HG03064 (cell line): ENCODE measurements around the gene SPATA1.
"Not testable (repeated sequence)": the region's sequence is repeated elsewhere in the genome, so short reads cannot be mapped to it uniquely, and the experiment has no call there.

ENCODE experiments used
- ATAC-seq: cut with Tn5 transposase; IDR thresholded peaks from one replicate; pipeline ENCODE4 v1.9.1; 2021; ENCODE audit warnings: low read depth; ENCODE audit not compliant: unreplicated experiment

Gene SPATA1

GRCh38 chr1:84506002-84506728 is at the start of gene SPATA1, which contains the start of gene GNG5:
TSS of gene SPATA1 (plus strand) at chr1:84506386. CDS start at chr1:84516360, 9,974 bp downstream.
TSS of gene GNG5 (minus strand) at chr1:84506581. CDS start at chr1:84506091, 490 bp downstream.
- ATAC-seq = peak; percentile 77

GRCh38 chr1:84462118-84462517 is 44.1 kb upstream of the SPATA1 start:
- ATAC-seq = no peak

DNA sequence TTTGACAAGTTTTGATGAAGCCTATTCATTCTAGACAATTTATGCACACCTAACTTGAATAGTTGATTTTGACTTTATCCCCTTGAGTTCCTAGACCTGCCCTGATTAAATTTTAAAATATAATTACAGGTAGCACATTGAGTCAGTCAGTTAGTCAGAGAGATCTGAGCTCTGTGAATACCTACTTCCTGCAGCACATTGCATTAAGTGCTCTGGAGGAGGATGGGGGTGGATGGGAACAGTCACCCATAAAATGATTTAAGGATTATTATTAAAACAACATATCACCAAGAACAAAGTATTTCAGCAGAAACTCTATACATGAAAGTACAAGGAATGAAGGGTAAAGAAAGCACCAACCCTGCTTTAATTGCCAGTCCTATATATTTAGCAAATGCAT is 38.9 kb upstream of the SPATA1 start:
- no peak for ATAC-seq

- ATAC-seq = no peak
These were observed 30.0 kb upstream of the SPATA1 start for GRCh38 chr1:84476225-84476624.

DNA sequence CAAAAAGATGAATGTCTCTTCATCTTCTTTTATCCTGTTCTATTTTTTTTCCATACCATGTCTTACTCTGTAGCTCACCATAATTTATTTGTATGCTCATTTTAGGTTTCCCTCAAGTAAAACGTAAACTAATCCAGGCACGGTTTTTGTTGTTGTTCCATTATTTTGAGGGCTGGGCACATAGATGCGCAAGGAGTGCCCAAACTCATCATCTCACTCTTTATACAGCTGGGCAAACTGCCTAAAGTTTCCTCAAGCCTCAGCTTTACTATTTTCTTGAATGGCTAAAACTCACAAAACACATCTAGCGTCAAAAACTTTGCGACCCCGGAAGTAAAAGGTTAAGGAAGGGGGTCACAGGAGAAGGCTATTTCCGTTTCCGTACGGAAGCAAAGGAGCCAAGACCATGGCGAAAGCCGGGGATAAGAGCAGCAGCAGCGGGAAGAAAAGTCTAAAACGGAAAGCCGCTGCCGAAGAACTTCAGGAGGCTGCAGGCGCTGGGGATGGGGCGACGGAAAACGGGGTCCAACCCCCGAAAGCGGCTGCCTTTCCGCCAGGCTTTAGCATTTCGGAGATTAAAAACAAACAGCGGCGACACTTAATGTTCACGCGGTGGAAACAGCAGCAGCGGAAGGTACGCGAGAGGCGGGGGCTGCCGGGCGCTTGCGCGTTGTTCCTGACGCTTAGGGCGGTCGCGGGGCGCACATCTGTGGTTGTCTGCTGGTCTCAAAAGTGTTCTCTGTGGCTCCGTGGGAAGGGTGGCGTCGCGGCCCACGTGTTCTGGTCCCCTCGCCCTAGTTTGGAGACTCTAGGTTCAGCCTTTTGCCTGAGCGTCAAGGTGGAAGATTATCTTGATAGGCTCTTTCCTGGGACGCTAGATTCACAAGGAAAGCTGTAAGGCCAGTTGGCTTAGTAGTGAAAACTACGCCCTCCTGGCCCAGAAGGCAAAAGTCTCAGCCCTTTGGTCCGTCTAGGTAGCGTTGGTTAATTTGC is 27.0 kb upstream of the SPATA1 start, which contains the start of gene RPF1:
TSS of gene RPF1 (plus strand) at position 391 of the 993 bp plus-strand sequence. CDS start at position 407, 16 bp downstream.
- peak; percentile 98 for ATAC-seq

GRCh38 chr1:84479998-84480397 is 26.2 kb upstream of the SPATA1 start:
- no peak for ATAC-seq

- ATAC-seq = no peak
These were observed 25.5 kb upstream of the SPATA1 start for GRCh38 chr1:84480650-84481049.

- ATAC-seq = no peak
These were observed 24.9 kb upstream of the SPATA1 start for GRCh38 chr1:84481317-84481716.

GRCh38 chr1:84488107-84488506 is 18.1 kb upstream of the SPATA1 start:
- ATAC-seq = no peak

- no peak for ATAC-seq
These were observed 16.4 kb upstream of the SPATA1 start for GRCh38 chr1:84489766-84490165.

DNA sequence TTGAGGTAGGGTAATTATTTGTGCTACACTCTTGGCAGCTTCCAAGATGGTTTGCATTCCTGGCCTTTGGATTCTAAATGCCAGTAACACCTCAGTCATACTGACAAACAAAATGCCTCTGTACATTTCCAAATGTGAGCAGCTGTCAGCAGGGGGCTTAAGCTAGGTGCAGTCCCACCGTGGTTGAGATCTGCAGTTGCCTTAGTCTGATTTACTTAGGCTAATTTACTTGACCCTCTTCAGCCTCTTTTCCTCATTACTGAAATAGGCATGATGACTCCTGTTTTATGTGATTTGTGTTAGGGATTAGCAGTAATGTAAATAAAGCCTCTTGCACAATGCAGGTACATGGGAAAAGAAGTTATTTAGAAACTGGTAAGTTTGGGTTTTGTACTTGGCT is 13.5 kb upstream of the SPATA1 start:
- ATAC-seq = no peak

DNA sequence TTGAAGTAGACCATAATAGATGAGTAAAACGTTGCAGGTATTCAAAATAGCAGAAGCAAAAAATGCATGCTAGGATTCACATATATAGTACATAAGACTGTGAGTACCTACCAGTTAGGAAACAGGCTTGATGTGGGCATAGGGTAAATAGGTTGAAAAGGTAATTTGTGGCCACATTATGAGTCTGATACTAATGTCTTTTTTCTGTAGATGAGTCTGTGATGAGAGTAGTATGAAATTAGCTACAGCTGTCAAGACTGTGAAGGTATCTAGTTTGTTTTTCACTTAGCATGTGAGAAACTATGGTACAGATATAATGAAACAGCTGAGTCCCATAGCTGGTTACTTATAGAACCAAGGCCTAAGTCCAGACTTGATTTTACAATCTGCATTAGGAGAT is 12.4 kb upstream of the SPATA1 start:
- ATAC-seq = no peak

DNA sequence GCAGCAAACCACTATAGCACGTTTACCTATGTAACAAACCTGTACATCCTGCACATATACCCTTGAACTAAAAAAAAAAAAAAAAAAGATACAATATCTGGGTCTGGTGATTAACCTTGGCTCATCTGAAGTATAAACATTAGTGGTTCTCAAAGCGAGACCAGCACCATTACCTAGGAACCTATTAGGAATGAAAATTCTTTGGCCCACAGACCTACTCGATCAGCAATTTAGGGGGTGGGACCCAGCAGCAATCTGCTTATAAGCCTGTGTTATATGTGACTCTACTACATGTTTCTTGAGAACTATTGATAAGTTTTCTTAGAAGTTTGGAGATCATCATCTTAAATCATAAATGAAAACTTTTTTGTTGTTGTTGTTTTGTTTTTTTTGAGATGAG is 9.7 kb upstream of the SPATA1 start:
- no peak for ATAC-seq

DNA sequence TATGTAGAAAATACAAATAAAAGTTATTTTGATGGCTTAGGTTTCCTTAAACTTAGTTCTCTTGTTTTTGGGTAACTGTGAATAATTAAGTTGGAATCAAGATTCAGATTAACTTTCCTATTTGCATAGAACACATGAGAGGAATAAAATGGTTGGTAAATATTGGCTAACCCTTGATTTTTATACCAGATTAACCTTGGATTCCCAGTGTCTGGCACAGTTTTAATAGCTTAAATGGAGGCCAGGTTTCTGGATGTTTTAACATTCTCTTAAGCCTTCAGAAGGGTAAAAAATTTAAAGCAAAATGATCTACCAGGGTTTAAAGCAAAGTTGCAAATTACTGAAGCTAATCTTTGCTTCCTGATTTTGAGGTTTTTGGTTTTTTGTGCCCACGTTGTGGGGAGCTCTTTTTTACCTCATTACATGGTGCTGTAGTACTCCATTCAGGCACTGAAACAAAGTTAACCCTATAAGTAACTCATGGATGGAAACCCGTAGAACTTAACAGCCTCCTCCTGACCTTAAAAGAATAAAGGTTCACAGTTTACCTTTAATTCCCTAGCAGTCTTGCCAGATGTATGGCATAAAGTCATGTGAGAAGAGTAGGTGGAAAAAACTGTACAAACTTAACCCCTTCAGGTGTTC is 8.4 kb upstream of the SPATA1 start:
- ATAC-seq = no peak

GRCh38 chr1:84502927-84503326 is 3.3 kb upstream of the SPATA1 start:
- no peak for ATAC-seq

DNA sequence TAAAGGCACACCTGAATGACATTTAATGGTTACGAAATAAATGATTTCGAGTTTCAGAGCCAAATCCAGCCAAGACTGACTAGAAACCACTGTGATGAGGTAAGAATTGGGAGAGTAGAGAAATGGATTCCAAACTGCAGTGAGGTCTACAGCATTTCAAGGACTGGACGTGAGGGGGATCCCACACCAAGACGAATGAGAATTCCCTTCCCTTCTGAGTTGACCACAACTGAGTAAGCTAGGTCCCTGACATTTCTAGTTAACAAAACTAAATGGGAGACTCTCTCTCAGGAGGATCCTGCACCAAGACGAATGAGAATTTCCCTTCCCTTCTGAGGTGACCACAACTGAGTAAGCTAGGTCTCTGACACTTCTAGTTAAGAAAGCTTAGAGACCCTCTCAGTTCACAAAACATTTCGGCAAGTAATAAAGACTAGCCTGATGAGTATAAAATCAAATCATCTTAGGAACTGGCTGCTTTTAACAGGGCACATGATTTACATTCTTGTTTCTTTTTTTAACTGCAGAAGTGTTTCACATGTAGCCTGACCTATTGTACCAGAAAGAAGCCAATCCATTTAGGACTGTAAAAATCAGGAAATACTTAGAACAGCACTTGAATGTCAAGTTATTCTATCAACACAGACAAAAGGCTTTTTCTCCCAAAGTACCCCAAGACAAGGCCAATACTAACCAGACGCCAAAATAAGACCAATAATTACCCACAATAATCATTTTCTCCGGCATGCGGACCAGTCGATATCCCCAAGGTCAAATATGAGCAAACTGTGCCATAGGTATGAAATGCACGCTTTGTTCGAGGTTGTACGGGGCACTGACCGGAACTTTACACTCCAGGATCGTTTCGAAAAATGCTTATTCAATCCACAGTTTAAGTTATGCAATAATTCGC is 1.4 kb upstream of the SPATA1 start:
- no peak for ATAC-seq

GRCh38 chr1:84505493-84506001 is 639 bp upstream of the SPATA1 start:
- ATAC-seq = peak; percentile 37

- no peak for ATAC-seq
These were observed 705 bp downstream of the SPATA1 start for GRCh38 chr1:84506729-84507453.

GRCh38 chr1:84507887-84508286 is 1.7 kb downstream of the SPATA1 start:
- not testable (repeated sequence) for ATAC-seq
